A549 (cell line): ENCODE data around the gene TVP23A. TPM values are rescaled to one million over a fixed set of nuclear protein-coding genes. Genes with fewer than 3 reads are reported as not detected.

ENCODE experiments used
- ATAC-seq, 2 experiments: fragments of 200-7000 bp in 1 of 2; fragments of >200 bp in 1 of 2; cut with Nextera tagmentation in 1 of 2; cut with Tn5 transposase in 1 of 2; 3 replicates each; pipeline versions ENCODE4 v1.8.0 to v1.9.1; 2018 to 2020; ENCODE audit warnings: mild to moderate bottlenecking in 1 of 2, moderate library complexity in 1 of 2
- CTCF ChIA-PET: fragments of 300-600 bp; sonication (Branson Sonifier 250); formaldehyde crosslinking; extraction: SDS; loops from one replicate; lab custom pipeline; 2021; ENCODE audit warnings: antibody characterized with exemption, inconsistent platforms; lab: Yijun Ruan, JAX
- POLR2A ChIA-PET: fragments of 350-600 bp; formaldehyde crosslinking; extraction: SDS; loops from one replicate; lab custom pipeline; 2021; ENCODE audit warnings: antibody characterized with exemption, inconsistent platforms; lab: Yijun Ruan, JAX
- DNase-seq, 2 experiments: peaks; one replicate each; pipeline versions ENCODE4 v3.0.0 to v3.0.0-alpha.2; 2011 to 2016; ENCODE audit warnings: low read depth in 1 of 2, low spot score in 1 of 2
- FAIRE-seq: peaks from 2 replicates; lab custom pipeline; 2011; peaks lifted over from hg19 to GRCh38; lab: Jason Lieb, UNC
- H3K27ac ChIP-seq, 2 experiments: fragments of >200 bp; sonication (Bioruptor Twin); formaldehyde crosslinking; 3 replicates each; pipeline ENCODE4 v1.5.1; 2016 to 2017
- H3K4me1 ChIP-seq: fragments of >200 bp; sonication (Bioruptor Twin); formaldehyde crosslinking; 3 replicates; pipeline ENCODE4 v1.6.1; 2016
- H3K4me2 ChIP-seq: fragments of >200 bp; sonication (Bioruptor Twin); formaldehyde crosslinking; 3 replicates; pipeline ENCODE4 v1.6.1; 2016
- H3K4me3 ChIP-seq: fragments of >200 bp; sonication (Bioruptor Twin); formaldehyde crosslinking; 3 replicates; pipeline ENCODE4 v1.5.1; 2016
- H3K9me3 ChIP-seq: fragments of >200 bp; sonication (Bioruptor Twin); formaldehyde crosslinking; 3 replicates; pipeline ENCODE4 v1.6.1; 2016
- BHLHE40 ChIP-seq: IDR thresholded peaks from 2 replicates; pipeline ENCODE4 v1.6.1; 2012; ENCODE audit warnings: low read depth, low read length, inconsistent platforms
- CBX8 ChIP-seq: fragments of 200-600 bp; sonication (generic); IDR thresholded peaks from 2 replicates; pipeline ENCODE4 v1.6.1; 2016
- CHD4 ChIP-seq: fragments of 200-600 bp; sonication (generic); IDR thresholded peaks from 2 replicates; pipeline ENCODE4 v1.6.1; 2016; ENCODE audit warnings: antibody characterized with exemption, mild to moderate bottlenecking, borderline replicate concordance
- EHF ChIP-seq: fragments of 250-450 bp; sonication (Bioruptor Pico); IDR thresholded peaks from 2 replicates; pipeline ENCODE4 v1.5.0; 2020; ENCODE audit warnings: mild to moderate bottlenecking
- ESRRA ChIP-seq: fragments of 150-350 bp; IDR thresholded peaks from 2 replicates; pipeline ENCODE4 v1.6.1; 2014; ENCODE audit warnings: mild to moderate bottlenecking, low read length, borderline replicate concordance
- FOSL2 ChIP-seq, 2 experiments: fragments of 450-650 bp in 1 of 2; fragments of >200 bp in 1 of 2; sonication (Bioruptor Twin) in 1 of 2; formaldehyde crosslinking; IDR thresholded peaks; 2 replicates each; pipeline versions ENCODE4 v1.5.0 to v1.6.1; 2016 to 2020; ENCODE audit warnings: mild to moderate bottlenecking in 1 of 2, moderate library complexity in 1 of 2
- HOXA7 ChIP-seq: fragments of 250-450 bp; sonication (Bioruptor Pico); IDR thresholded peaks from 2 replicates; pipeline ENCODE4 v1.5.0; 2020; ENCODE audit warnings: mild to moderate bottlenecking, moderate library complexity
- JUN ChIP-seq, 2 experiments: fragments of >200 bp; sonication (Bioruptor Twin); formaldehyde crosslinking; IDR thresholded peaks; 2 replicates in 1 of 2; 3 replicates in 1 of 2; pipeline ENCODE4 v1.6.1; 2016 to 2017
- KDM5A ChIP-seq: fragments of 200-600 bp; sonication (generic); IDR thresholded peaks from 2 replicates; pipeline ENCODE4 v1.6.1; 2016; ENCODE audit warnings: antibody characterized with exemption, mild to moderate bottlenecking
- MAFK ChIP-seq: fragments of 450-650 bp; IDR thresholded peaks from 2 replicates; pipeline ENCODE4 v1.6.1; 2014; ENCODE audit not compliant: partially characterized antibody
- MYC ChIP-seq: IDR thresholded peaks from 2 replicates; pipeline ENCODE4 v1.6.1; 2012; ENCODE audit warnings: mild to moderate bottlenecking, inconsistent platforms, low read length, improper control_type of control experiment, borderline replicate concordance
- NFE2L2 ChIP-seq: fragments of 150-350 bp; conservative IDR thresholded peaks from 2 replicates; pipeline ENCODE4 v1.6.1; 2014; ENCODE audit warnings: low read length
- NPAS2 ChIP-seq: fragments of 250-450 bp; sonication (Bioruptor Pico); IDR thresholded peaks from 2 replicates; pipeline ENCODE4 v1.8.0; 2022; ENCODE audit warnings: mild to moderate bottlenecking, moderate library complexity, borderline replicate concordance
- POLR2A ChIP-seq: IDR thresholded peaks from 2 replicates; pipeline ENCODE4 v1.6.1; 2012; ENCODE audit warnings: mild to moderate bottlenecking, low read length
- RAD21 ChIP-seq, 2 experiments: fragments of >200 bp in 1 of 2; sonication (Bioruptor Twin) in 1 of 2; formaldehyde crosslinking in 1 of 2; IDR thresholded peaks in 1 of 2; conservative IDR thresholded peaks in 1 of 2; 2 replicates in 1 of 2; 3 replicates in 1 of 2; pipeline ENCODE4 v1.6.1; 2012 to 2018; ENCODE audit warnings: inconsistent platforms in 1 of 2
- RARB ChIP-seq: fragments of 250-450 bp; sonication (Bioruptor Pico); IDR thresholded peaks from 2 replicates; pipeline ENCODE4 v1.8.0; 2021; ENCODE audit warnings: mild to moderate bottlenecking, moderate library complexity
- RCOR1 ChIP-seq: fragments of 150-350 bp; IDR thresholded peaks from 2 replicates; pipeline ENCODE4 v1.6.1; 2014; ENCODE audit warnings: antibody characterized with exemption, low read length, low read depth
- RFX5 ChIP-seq: fragments of 450-650 bp; IDR thresholded peaks from 2 replicates; pipeline ENCODE4 v1.7.1; 2014; ENCODE audit warnings: antibody characterized with exemption, mild to moderate bottlenecking, moderate library complexity
- SREBF2 ChIP-seq: fragments of 450-650 bp; IDR thresholded peaks from 2 replicates; pipeline ENCODE4 v1.6.1; 2014; ENCODE audit warnings: mild to moderate bottlenecking, moderate library complexity
- ZNF302 ChIP-seq: fragments of 250-450 bp; sonication (Bioruptor Pico); IDR thresholded peaks from 2 replicates; pipeline ENCODE4 v1.9.0; 2021; ENCODE audit warnings: inconsistent platforms, mild to moderate bottlenecking, moderate library complexity
- ZSCAN20 ChIP-seq: fragments of 250-450 bp; sonication (Bioruptor Pico); IDR thresholded peaks from 2 replicates; pipeline ENCODE4 v1.8.0; 2022; ENCODE audit warnings: mild to moderate bottlenecking, moderate library complexity
- WGBS: methylation state at CpG from one replicate; pipeline ENCODE4 v1.1.6; 2017; ENCODE audit errors: missing lambda C conversion rate; 5-methylcytosine and 5-hydroxymethylcytosine counted together
- polyA plus RNA-seq, 4 experiments: library from polyadenylated mRNA; depleted of rRNA in 3 of 4; stranded (reverse); fragments of >200 nt; fragmentation: RNase III in 1 of 4; extraction: RNeasy Plus Mini Kit Qiagen cat#74134 plus additional on column Dnase treatment in 1 of 4; gene quantifications; 2 replicates in 3 of 4; 3 replicates in 1 of 4; pipeline ENCODE4 v1.2.3, GENCODE V29; 2011 to 2017
- TF ChIP-seq, protein P1 (sequence below): fragments of >200 bp; sonication (Bioruptor Twin); formaldehyde crosslinking; IDR thresholded peaks from 2 replicates; pipeline ENCODE4 v1.6.1; 2016
- TF ChIP-seq, protein P2 (sequence below): IDR thresholded peaks from 2 replicates; pipeline ENCODE4 v1.6.1; 2012; ENCODE audit warnings: low read depth, borderline replicate concordance
- TF ChIP-seq, protein P3 (sequence below): fragments of 150-350 bp; IDR thresholded peaks from 2 replicates; pipeline ENCODE4 v1.6.1; 2014; ENCODE audit warnings: low read depth, mild to moderate bottlenecking, low read length
- TF ChIP-seq, protein P4 (sequence below): fragments of >200 bp; sonication (Bioruptor Twin); formaldehyde crosslinking; IDR thresholded peaks from 3 replicates; pipeline ENCODE4 v1.5.1; 2016
- TF ChIP-seq, protein P5 (sequence below): fragments of 250-450 bp; sonication (Bioruptor Pico); IDR thresholded peaks from 2 replicates; pipeline ENCODE4 v1.5.0; 2020; ENCODE audit warnings: low read depth, mild to moderate bottlenecking, moderate library complexity
- TF ChIP-seq, protein P6 (sequence below): fragments of 450-650 bp; IDR thresholded peaks from 2 replicates; pipeline ENCODE4 v1.6.1; 2014; ENCODE audit warnings: antibody characterized with exemption

Gene TVP23A
- polyA plus RNA-seq, 2 of the 4 experiments (the other 2 are of a cell fraction) = 0.03 TPM; not detected in 1

DNA sequence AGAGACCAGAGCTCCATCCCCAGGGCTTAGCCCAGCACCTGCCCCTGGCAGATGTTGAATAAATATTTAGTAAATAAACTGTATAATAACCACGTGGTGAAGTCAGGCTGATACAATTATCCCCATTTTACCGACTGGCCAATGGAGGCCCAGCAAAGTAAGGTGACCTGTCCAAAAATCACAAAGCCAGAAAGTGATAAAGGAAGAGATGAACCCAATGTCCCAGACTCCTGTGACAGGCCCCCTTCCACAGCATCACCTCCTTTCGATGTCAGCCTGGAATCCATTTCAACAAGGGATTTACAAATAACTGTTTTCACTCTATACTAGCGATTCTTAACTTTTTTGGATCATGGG, 5.5 kb downstream of the TVP23A start:
- FAIRE-seq = no peak
- DNase-seq = no peak
- ChIA-PET CTCF (no interaction called here), POLR2A (no interaction called here)
- ATAC-seq = no peak
- Histone ChIP-seq H3K4me1 (no peaks in the 10 kb centered on the region), H3K27ac (no peak overlapping the region), H3K9me3 (no peaks in the 10 kb centered on the region), H3K4me3 (no peak overlapping the region), H3K4me2 (no peak overlapping the region)
- TF ChIP-seq, protein P1, sequence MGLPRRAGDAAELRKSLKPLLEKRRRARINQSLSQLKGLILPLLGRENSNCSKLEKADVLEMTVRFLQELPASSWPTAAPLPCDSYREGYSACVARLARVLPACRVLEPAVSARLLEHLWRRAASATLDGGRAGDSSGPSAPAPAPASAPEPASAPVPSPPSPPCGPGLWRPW = no peak
- TF ChIP-seq, protein P2, sequence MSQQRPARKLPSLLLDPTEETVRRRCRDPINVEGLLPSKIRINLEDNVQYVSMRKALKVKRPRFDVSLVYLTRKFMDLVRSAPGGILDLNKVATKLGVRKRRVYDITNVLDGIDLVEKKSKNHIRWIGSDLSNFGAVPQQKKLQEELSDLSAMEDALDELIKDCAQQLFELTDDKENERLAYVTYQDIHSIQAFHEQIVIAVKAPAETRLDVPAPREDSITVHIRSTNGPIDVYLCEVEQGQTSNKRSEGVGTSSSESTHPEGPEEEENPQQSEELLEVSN = no peak
- no peak for TF ChIP-seq CHD4
- TF ChIP-seq MYC = no peak
- no peak for TF ChIP-seq ZSCAN20 (CRISPR knock-in tag)
- TF ChIP-seq EHF = no peak
- TF ChIP-seq ZNF302 (CRISPR knock-in tag) = no peak
- TF ChIP-seq JUN (IDR thresholded peaks at IDR 0.05) = no peak
- no peak for TF ChIP-seq FOSL2 (IDR thresholded peaks at IDR 0.05)
- no peak for TF ChIP-seq FOSL2 (CRISPR knock-in tag; IDR thresholded peaks at IDR 0.05)
- TF ChIP-seq ESRRA = no peak
- TF ChIP-seq POLR2A = no peak
- TF ChIP-seq RCOR1 = no peak
- TF ChIP-seq RFX5 = no peak
- TF ChIP-seq HOXA7 (CRISPR knock-in tag) = no peak
- WGBS = 52% methylated on average over 4 of the region's 4 CpGs

DNA sequence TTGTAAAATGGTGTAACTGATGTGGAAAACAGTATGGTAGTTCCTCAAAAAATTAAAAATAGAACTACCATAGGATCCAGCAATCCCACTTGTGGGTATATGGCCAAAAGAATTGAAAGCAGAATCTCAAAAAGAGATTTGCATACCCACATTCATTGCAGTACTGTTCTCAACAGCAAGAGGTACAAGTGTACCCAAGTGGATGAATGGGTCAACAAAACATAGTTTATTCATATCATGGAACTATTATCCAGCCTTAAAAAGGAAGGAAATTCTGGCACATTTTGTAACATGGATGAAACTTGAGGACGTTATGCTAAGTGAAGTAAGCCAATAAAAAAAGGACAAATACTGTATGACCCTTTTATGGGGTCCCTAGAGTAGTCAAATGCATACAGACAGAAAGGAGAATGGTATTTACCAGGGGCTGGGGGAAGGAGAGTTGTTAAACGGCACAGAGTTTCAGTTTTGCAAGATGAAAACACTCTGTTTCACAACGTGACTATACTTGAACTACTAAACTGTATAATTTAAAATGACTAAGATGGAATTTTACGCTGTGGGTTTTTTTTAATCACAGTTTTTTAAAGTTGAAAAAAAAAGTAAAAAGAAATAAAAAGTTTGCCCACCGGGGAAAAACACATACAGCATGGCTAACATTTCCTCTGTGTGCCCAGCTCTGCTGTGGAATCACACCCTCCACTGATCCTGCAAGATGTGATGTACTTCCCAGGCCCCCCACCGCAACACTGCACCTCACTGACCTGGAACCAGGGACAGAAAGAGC, 6.1 kb downstream of the TVP23A start:
- TF ChIP-seq, protein P3, sequence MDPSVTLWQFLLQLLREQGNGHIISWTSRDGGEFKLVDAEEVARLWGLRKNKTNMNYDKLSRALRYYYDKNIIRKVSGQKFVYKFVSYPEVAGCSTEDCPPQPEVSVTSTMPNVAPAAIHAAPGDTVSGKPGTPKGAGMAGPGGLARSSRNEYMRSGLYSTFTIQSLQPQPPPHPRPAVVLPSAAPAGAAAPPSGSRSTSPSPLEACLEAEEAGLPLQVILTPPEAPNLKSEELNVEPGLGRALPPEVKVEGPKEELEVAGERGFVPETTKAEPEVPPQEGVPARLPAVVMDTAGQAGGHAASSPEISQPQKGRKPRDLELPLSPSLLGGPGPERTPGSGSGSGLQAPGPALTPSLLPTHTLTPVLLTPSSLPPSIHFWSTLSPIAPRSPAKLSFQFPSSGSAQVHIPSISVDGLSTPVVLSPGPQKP = no peak
- TF ChIP-seq KDM5A (no peak), ZNF302 (CRISPR knock-in tag) (no peak), NPAS2 (CRISPR knock-in tag) (no peak), CBX8 (no peak), BHLHE40 (no peak), SREBF2 (no peak), CHD4 (no peak), ZSCAN20 (CRISPR knock-in tag) (no peak), ESRRA (no peak), RARB (CRISPR knock-in tag) (no peak), NFE2L2 (no peak), MAFK (no peak), RAD21 (conservative IDR thresholded peaks at IDR 0.05 in 1 of 2, IDR thresholded peaks at IDR 0.05 in 1 of 2) (no peak)
- TF ChIP-seq, protein P4, sequence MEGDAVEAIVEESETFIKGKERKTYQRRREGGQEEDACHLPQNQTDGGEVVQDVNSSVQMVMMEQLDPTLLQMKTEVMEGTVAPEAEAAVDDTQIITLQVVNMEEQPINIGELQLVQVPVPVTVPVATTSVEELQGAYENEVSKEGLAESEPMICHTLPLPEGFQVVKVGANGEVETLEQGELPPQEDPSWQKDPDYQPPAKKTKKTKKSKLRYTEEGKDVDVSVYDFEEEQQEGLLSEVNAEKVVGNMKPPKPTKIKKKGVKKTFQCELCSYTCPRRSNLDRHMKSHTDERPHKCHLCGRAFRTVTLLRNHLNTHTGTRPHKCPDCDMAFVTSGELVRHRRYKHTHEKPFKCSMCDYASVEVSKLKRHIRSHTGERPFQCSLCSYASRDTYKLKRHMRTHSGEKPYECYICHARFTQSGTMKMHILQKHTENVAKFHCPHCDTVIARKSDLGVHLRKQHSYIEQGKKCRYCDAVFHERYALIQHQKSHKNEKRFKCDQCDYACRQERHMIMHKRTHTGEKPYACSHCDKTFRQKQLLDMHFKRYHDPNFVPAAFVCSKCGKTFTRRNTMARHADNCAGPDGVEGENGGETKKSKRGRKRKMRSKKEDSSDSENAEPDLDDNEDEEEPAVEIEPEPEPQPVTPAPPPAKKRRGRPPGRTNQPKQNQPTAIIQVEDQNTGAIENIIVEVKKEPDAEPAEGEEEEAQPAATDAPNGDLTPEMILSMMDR = no peak
- TF ChIP-seq, protein P5, sequence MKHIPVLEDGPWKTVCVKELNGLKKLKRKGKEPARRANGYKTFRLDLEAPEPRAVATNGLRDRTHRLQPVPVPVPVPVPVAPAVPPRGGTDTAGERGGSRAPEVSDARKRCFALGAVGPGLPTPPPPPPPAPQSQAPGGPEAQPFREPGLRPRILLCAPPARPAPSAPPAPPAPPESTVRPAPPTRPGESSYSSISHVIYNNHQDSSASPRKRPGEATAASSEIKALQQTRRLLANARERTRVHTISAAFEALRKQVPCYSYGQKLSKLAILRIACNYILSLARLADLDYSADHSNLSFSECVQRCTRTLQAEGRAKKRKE (CRISPR knock-in tag) = no peak
- TF ChIP-seq, protein P1 = no peak
- TF ChIP-seq, protein P6, sequence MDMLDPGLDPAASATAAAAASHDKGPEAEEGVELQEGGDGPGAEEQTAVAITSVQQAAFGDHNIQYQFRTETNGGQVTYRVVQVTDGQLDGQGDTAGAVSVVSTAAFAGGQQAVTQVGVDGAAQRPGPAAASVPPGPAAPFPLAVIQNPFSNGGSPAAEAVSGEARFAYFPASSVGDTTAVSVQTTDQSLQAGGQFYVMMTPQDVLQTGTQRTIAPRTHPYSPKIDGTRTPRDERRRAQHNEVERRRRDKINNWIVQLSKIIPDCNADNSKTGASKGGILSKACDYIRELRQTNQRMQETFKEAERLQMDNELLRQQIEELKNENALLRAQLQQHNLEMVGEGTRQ = no peak
- no peaks in the 10 kb centered on the region for H3K9me3 ChIP-seq
- no peak for DNase-seq
- no peak for ATAC-seq
- no peaks in the 10 kb centered on the region for H3K4me1 ChIP-seq
- 31% methylated on average over 6 of the region's 6 CpGs for WGBS
- H3K27ac ChIP-seq = no peak overlapping the region
- no peak overlapping the region for H3K4me2 ChIP-seq
- POLR2A ChIA-PET = interaction anchor here (0.5 kb wide), 1 partner anchor 9 kb away, joined by 3 read pairs; no protein-coding TSS in a partner anchor
- CTCF ChIA-PET = no interaction called here
- no peak for FAIRE-seq
- H3K4me3 ChIP-seq = no peak overlapping the region
